Duodenal mucosa (tissue), 2 donors: ENCODE data around the gene CFAP92.
"Not testable (repeated sequence)": the region's sequence is repeated elsewhere in the genome, so short reads cannot be mapped to it uniquely, and the experiment has no call there.

Experiments
- H3K27ac ChIP-seq: one replicate; pipeline ENCODE4 v1.7.0; 2013; ENCODE audit warnings: low read depth, low read length
- H3K27me3 ChIP-seq, 2 donors: one replicate each; pipeline ENCODE4 v1.7.0; 2013; ENCODE audit warnings: low read length in 2 of 2, control low read depth in 1 of 2; ENCODE audit not compliant: insufficient read depth in 2 of 2, control insufficient read depth in 1 of 2
- H3K36me3 ChIP-seq, 2 donors: one replicate each; pipeline ENCODE4 v1.7.0; 2013; ENCODE audit warnings: low read length in 2 of 2, control low read depth in 1 of 2; ENCODE audit not compliant: insufficient read depth in 2 of 2, control insufficient read depth in 1 of 2
- H3K4me1 ChIP-seq, 2 donors: one replicate each; pipeline ENCODE4 v1.7.0; 2013; ENCODE audit warnings: low read length in 2 of 2, control low read depth in 1 of 2; ENCODE audit not compliant: insufficient read depth in 2 of 2, control insufficient read depth in 1 of 2
- H3K4me3 ChIP-seq, 2 donors: one replicate each; pipeline ENCODE4 v1.7.0; 2013; ENCODE audit warnings: low read length in 2 of 2, low read depth in 1 of 2
- H3K9ac ChIP-seq, 2 donors: one replicate each; pipeline ENCODE4 v1.7.0; 2013; ENCODE audit warnings: low read length in 2 of 2, low read depth in 1 of 2
- H3K9me3 ChIP-seq, 2 donors: one replicate each; pipeline ENCODE4 v1.7.0; 2013; ENCODE audit warnings: low read length in 2 of 2, control low read depth in 1 of 2; ENCODE audit not compliant: control insufficient read depth in 1 of 2

Gene CFAP92

GRCh38 chr3:128906031-128906803 lies 87.7 kb downstream of the CFAP92 start:
- no peaks in the 10 kb centered on the region for H3K27me3 ChIP-seq
- H3K36me3 ChIP-seq, result peaks cover 69 to 95% of the 10 kb centered on the region in 2 donors
- H3K9ac ChIP-seq, result no peak overlapping the region
- H3K4me1 ChIP-seq, result no peaks in the 10 kb centered on the region
- H3K27ac ChIP-seq, result no peak overlapping the region
- H3K9me3 ChIP-seq, result no peaks in the 10 kb centered on the region
- H3K4me3 ChIP-seq, result no peak overlapping the region

DNA sequence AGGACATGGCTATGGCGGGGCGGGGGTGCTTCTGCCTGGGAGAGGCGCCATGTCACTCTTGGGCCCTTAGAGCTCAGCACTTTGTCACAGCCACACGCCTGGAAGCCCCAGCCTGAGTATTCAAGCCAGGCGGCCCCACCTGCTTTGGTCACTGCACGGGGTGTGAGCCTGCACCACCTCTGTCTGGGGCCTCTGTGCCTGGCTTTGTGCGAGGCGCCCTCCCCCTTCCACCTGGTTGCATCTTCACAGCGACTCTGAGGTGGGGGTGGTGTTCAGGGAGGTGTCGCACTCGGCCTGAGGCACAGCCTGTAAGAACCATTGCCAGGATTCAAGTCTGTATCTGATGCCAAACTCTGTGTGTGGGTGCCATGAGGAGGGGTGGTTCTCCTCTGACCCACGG lies 90.4 kb downstream of the CFAP92 start:
- Histone ChIP-seq H3K9ac (no peak overlapping the region), H3K4me1 (no peaks in the 10 kb centered on the region), H3K36me3 (peaks cover 70 to 93% of the 10 kb centered on the region in 2 donors), H3K27me3 (no peaks in the 10 kb centered on the region), H3K27ac (no peak overlapping the region), H3K4me3 (no peak overlapping the region), H3K9me3 (no peaks in the 10 kb centered on the region)

DNA sequence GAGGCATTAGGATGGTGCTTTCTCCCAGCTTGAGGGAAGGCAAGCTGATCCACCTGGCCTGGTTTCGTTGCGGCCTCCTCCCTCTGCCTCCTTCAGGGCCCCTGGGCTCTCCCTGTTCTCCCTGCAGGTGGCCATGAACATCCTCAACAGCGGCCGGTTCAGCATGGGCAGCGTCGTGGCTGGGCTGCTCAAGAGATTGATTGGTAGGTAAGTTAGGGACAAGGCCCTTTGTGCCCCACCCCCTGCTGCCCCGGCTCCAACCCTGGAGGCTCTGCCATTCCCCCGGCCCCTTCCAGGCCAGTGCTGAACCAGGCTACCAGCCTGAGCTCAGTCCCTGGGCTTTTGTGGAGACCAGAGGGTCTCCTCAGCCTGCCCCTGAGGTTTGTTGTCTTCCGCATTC lies 91.5 kb downstream of the CFAP92 start:
- Histone ChIP-seq H3K27ac (no peak overlapping the region), H3K9ac (no peak overlapping the region), H3K4me3 (no peak overlapping the region), H3K4me1 (no peaks in the 10 kb centered on the region), H3K27me3 (no peaks in the 10 kb centered on the region), H3K36me3 (peaks cover 72 to 93% of the 10 kb centered on the region in 2 donors), H3K9me3 (no peaks in the 10 kb centered on the region)

DNA sequence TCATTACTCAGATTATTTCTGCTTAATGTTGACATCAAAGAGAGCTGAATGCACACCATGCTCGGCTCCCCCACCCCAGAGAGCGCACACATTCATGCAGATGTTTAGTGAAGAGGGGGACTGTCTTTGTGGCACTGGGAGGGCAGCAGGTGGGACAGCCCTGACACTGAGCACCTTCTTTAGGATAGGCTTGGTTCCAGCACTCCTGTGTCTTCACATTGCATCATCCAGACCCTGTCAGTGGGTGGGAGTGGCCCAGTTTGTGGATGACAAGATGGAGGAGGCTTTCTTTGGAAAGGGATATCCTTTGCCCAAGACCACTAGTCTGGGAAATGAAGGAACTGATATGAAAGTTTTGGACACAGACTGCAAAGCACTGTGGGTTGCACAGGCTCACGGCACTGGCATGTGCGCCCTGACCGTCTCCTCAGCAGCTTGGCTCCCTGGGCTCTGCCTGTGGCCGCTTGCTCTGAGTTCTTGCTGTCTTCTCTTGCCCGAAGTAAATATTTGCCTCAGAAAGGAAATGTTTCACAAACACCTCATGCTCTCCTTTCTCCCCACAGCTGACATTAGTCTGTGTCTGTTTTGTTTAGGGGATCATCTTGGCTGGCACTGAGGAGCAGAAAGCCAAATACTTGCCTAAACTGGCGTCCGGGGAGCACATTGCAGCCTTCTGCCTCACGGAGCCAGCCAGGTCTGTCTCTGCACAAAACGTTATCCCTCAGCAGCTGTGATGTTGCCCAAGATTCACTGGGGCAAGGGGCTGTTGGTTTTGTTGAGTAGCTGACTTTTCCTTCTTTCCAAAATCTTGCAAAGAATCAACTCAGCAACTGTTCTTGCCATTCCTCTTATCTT lies 97.8 kb downstream of the CFAP92 start:
- Histone ChIP-seq H3K27ac (no peak overlapping the region), H3K4me1 (no peaks in the 10 kb centered on the region), H3K4me3 (no peak overlapping the region), H3K9ac (no peak overlapping the region), H3K9me3 (no peaks in the 10 kb centered on the region), H3K36me3 (peaks cover 51 to 75% of the 10 kb centered on the region in 2 donors), H3K27me3 (no peaks in the 10 kb centered on the region)

DNA sequence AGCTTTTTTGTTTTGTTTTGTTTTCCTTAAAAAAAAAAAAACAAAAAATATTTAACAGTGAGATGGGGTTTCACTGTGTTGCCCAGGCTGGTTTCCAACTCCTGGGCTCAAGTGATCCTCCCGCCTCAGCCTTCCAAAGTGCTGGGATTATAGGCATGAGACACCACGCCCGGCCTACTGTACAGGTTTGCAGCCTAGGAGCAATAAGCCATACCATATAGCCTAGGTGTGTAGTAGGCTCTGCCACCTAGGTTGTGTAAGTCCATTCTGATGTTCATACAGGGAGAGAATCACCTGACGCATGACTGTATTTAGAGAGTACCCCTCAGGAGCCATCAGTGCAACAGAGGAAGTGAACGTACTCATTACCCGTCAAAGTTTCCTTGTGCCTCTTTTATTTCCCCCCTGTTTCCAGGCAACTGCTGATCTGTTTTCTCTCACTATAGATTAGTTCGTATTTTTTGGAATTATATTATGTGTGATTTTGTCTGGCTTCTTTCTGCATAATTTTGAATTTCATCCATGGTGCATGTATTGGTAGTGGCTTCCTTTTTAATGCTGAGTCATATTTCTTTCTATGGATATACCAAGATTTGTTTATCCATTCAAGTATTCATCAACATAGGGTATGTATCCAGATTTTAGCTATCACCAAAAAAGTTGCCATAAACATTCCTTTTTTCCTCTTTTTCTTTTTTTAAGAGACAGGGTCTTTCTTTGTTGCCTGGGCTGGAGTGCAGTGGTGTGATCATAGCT lies 104.6 kb downstream of the CFAP92 start:
- H3K36me3 ChIP-seq, result peaks cover 6 to 40% of the 10 kb centered on the region in 2 donors
- no peak overlapping the region for H3K27ac ChIP-seq
- H3K4me3 ChIP-seq, result no peak overlapping the region
- H3K4me1 ChIP-seq, result no peaks in the 10 kb centered on the region
- no peaks in the 10 kb centered on the region for H3K9me3 ChIP-seq
- H3K9ac ChIP-seq, result no peak overlapping the region
- no peaks in the 10 kb centered on the region for H3K27me3 ChIP-seq

GRCh38 chr3:128884992-128885391 lies 108.9 kb downstream of the CFAP92 start:
- Histone ChIP-seq H3K4me3 (no peak overlapping the region), H3K27ac (no peak overlapping the region), H3K4me1 (peaks cover 20 to 25% of the 10 kb centered on the region in 2 donors), H3K27me3 (no peaks in the 10 kb centered on the region), H3K9ac (no peak overlapping the region), H3K9me3 (no peaks in the 10 kb centered on the region), H3K36me3 (peaks cover 0 to 41% of the 10 kb centered on the region in 2 donors)

DNA sequence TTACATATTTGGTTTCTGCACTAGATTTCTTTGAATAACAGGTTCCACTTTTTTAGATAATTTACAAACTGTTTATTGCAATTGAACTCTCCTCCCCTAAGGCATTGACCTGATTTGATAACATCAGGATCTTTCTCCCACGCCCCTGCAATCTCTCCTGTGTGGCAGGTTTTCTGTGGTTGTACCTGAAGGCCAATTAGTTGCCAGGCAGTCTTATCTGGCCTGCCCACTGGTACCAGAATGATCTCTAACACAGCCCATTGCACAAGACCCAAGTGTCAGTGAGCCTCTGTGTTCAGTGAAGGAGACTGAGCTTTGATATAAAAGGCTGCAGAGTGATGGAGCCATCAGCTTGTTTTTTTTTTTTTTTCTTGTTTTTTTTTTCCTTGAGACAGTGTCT lies 111.2 kb downstream of the CFAP92 start:
- H3K4me1 ChIP-seq, result peaks cover 26 to 37% of the 10 kb centered on the region in 2 donors
- H3K27me3 ChIP-seq, result no peaks in the 10 kb centered on the region
- no peaks in the 10 kb centered on the region for H3K9me3 ChIP-seq
- H3K36me3 ChIP-seq, result peaks cover 0 to 28% of the 10 kb centered on the region in 2 donors
- no peak overlapping the region for H3K9ac ChIP-seq
- H3K4me3 ChIP-seq, result no peak overlapping the region
- H3K27ac ChIP-seq, result no peak overlapping the region

DNA sequence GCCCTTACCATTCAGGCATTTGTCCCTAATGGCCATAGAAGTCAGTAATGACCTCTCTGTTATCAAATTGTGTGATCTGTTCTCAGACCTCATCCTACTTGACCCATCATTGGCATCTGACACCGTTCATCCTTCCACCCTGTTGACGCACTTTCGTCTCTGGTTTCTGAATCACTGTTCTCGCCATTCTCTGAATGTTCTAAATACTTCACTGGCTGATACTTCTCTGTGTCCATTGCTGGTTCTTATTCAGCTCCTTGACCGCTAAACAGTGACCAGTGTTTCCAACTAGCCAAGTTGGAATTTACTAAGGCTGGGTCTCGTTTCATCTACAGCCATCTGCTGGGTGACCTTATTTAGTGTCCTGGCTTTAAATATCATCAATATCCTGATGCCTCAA lies 112.3 kb downstream of the CFAP92 start:
- H3K27ac ChIP-seq, result no peak overlapping the region
- H3K9ac ChIP-seq, result no peak overlapping the region
- H3K27me3 ChIP-seq, result no peaks in the 10 kb centered on the region
- H3K9me3 ChIP-seq, result no peaks in the 10 kb centered on the region
- peaks cover 26 to 37% of the 10 kb centered on the region in 2 donors for H3K4me1 ChIP-seq
- peaks cover 0 to 19% of the 10 kb centered on the region in 2 donors for H3K36me3 ChIP-seq
- H3K4me3 ChIP-seq, result no peak overlapping the region

DNA sequence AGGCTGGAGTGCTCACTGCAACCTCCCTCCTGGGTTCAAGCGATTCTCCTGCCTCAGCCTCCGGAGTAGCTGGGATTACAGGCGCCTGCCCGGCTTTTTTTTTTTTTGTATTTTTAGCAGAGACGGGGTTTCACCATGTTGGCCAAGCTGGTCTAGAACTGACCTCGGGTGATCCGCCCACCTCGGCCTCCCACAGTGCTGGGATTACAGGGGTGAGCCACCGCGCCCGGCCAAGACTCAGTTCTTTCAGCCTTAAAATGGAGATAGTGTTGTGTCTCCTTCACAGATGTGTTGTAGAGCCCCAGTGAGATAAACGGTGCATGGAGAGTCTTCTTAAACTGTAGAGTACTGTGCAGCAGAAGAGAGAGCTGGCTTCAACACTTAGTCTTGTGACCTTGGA lies 113.4 kb downstream of the CFAP92 start:
- H3K27me3 ChIP-seq, H3K9me3 ChIP-seq, H3K27ac ChIP-seq, H3K9ac ChIP-seq: not testable (repeated sequence)
- H3K36me3 ChIP-seq, result peaks cover 0 to 19% of the 10 kb centered on the region in 2 donors
- peaks cover 26 to 37% of the 10 kb centered on the region in 2 donors for H3K4me1 ChIP-seq
- peak overlapping the region; percentile 92 to 98 for H3K4me3 ChIP-seq
